Lung (tissue), 12 donors: Measurements from ENCODE around the gene SLC9A1. TPM values are rescaled to one million over a fixed set of nuclear protein-coding genes. Genes with fewer than 3 reads are reported as not detected.

Source experiments
- ATAC-seq: fragments of 200-7000 bp; cut with Tn5 transposase; one replicate; pipeline ENCODE4 v1.9.1; 2020; ENCODE audit warnings: moderate number of reproducible peaks; ENCODE audit not compliant: insufficient read depth, low FRiP score
- DNase-seq, 3 donors: peaks; one replicate each; pipeline ENCODE4 v3.0.0-alpha.2; 2013 to 2017
- H3K27ac ChIP-seq, 2 donors: one replicate each; pipeline ENCODE4 v1.5.1; 2013; ENCODE audit warnings: mild to moderate bottlenecking in 2 of 2, moderate library complexity in 2 of 2, control low read depth in 1 of 2, inconsistent platforms in 1 of 2, low read depth in 1 of 2, low read length in 1 of 2
- H3K27me3 ChIP-seq, 3 donors: one replicate each; pipeline ENCODE4 v1.5.1; 2013; ENCODE audit warnings: low read length in 2 of 3; ENCODE audit not compliant: control insufficient read depth in 3 of 3, insufficient read depth in 3 of 3
- H3K36me3 ChIP-seq, 4 donors: one replicate each; pipeline ENCODE4 v1.5.1; 2013; ENCODE audit warnings: low read length in 4 of 4, mild to moderate bottlenecking in 1 of 4, moderate library complexity in 1 of 4; ENCODE audit not compliant: control insufficient read depth in 4 of 4, insufficient read depth in 4 of 4
- H3K4me1 ChIP-seq, 5 donors: one replicate each; pipeline ENCODE4 v1.5.1; 2013; ENCODE audit warnings: low read length in 5 of 5, mild to moderate bottlenecking in 2 of 5, moderate library complexity in 1 of 5; ENCODE audit not compliant: control insufficient read depth in 5 of 5, insufficient read depth in 5 of 5
- H3K4me3 ChIP-seq: one replicate; pipeline ENCODE4 v1.5.1; 2013; ENCODE audit warnings: mild to moderate bottlenecking, control low read depth, moderate library complexity
- H3K9ac ChIP-seq, 2 donors: one replicate each; pipeline ENCODE4 v1.5.1; 2013; ENCODE audit warnings: low read length in 2 of 2, control low read depth in 1 of 2; ENCODE audit not compliant: insufficient read depth in 1 of 2
- H3K9me3 ChIP-seq, 4 donors: one replicate each; pipeline ENCODE4 v1.5.1; 2013; ENCODE audit warnings: low read length in 3 of 4, mild to moderate bottlenecking in 1 of 4, moderate library complexity in 1 of 4; ENCODE audit not compliant: control insufficient read depth in 4 of 4, insufficient read depth in 3 of 4
- CTCF ChIP-seq: IDR thresholded peaks from 2 replicates; pipeline ENCODE4 v1.5.1; 2012; ENCODE audit warnings: mild to moderate bottlenecking; ENCODE audit errors: control extremely low read depth, extremely low read depth
- WGBS, 2 donors: extraction: QIAGEN DNeasy Blood & Tissue Kit; methylation state at CpG; one replicate each; pipeline ENCODE4 v1.1.7; 2013; 5-methylcytosine and 5-hydroxymethylcytosine counted together
- polyA plus RNA-seq, 2 donors: library from polyadenylated mRNA; stranded (reverse); fragments of 200-250 nt; gene quantifications; one replicate each; pipeline ENCODE4 v1.2.1, GENCODE V29; 2013
- total RNA-seq, 2 donors: library from RNA; depleted of rRNA in 1 of 2; stranded (reverse); fragments of >200 nt in 1 of 2; gene quantifications; one replicate each; pipeline ENCODE4 v1.2.1, GENCODE V29; 2014 to 2021
- donor health status: control.
- donor health status: control.
- donor health status: Bipolar disorder and iron deficiency.
- donor health status: healthy.
- donor health status: DM: yes; HTN: yes; CAD: no.

Gene SLC9A1
- total and polyA plus RNA-seq, 4 donors: 19.3 to 48.0 (median 24.6) TPM

GRCh38 chr1:27095576-27095975 lies 59.3 kb downstream of the SLC9A1 start:
- no peak overlapping the region for H3K9ac ChIP-seq
- peaks cover 0 to 3% (median 0%) of the 10 kb centered on the region in 3 donors for H3K27me3 ChIP-seq
- no peak for TF ChIP-seq CTCF
- H3K27ac ChIP-seq: no peak overlapping the region
- DNase-seq (no peak), ATAC-seq (no peak)
- H3K36me3 ChIP-seq: peaks cover 0 to 7% (median 0%) of the 10 kb centered on the region in 4 donors
- 58 to 87% methylated on average over 2 of the region's 2 CpGs for WGBS, 2 donors
- H3K9me3 ChIP-seq: no peaks in the 10 kb centered on the region
- H3K4me1 ChIP-seq: peaks cover 8 to 29% (median 14%) of the 10 kb centered on the region in 5 donors
- no peak overlapping the region for H3K4me3 ChIP-seq

- no peak for TF ChIP-seq CTCF
- no peak for ATAC-seq
- Histone ChIP-seq H3K4me3 (no peak overlapping the region), H3K27ac (no peak overlapping the region), H3K4me1 (peaks cover 0 to 6% (median 0%) of the 10 kb centered on the region in 5 donors), H3K9ac (no peak overlapping the region), H3K36me3 (no peaks in the 10 kb centered on the region), H3K27me3 (peaks cover 0 to 3% (median 0%) of the 10 kb centered on the region in 3 donors), H3K9me3 (no peaks in the 10 kb centered on the region)
- DNase-seq: no peak
- 94 to 95% methylated on average over 3 of the region's 3 CpGs for WGBS, 2 donors
Measured at GRCh38 chr1:27092888-27093287, 62.0 kb downstream of the SLC9A1 start.

- H3K27me3 ChIP-seq: peaks cover 0 to 3% (median 0%) of the 10 kb centered on the region in 3 donors
- H3K4me1 ChIP-seq: no peaks in the 10 kb centered on the region
- no peak for DNase-seq
- ATAC-seq: no peak
- WGBS, 2 donors: 90 to 97% methylated on average over 5 of the region's 5 CpGs
- no peak overlapping the region for H3K27ac ChIP-seq
- no peaks in the 10 kb centered on the region for H3K36me3 ChIP-seq
- H3K9me3 ChIP-seq: no peaks in the 10 kb centered on the region
- TF ChIP-seq CTCF: no peak
- H3K9ac ChIP-seq: no peak overlapping the region
- no peak overlapping the region for H3K4me3 ChIP-seq
Measured at GRCh38 chr1:27090911-27091310, 64.0 kb downstream of the SLC9A1 start.
